ENCODE measurements around the gene MORN3. TPM values are rescaled to one million over a fixed set of nuclear protein-coding genes. Genes with fewer than 3 reads are reported as not detected.

The MORN3 gene
- total RNA-seq, 1 donor from 2014 or later = 1.2 TPM

- Mint-ChIP-seq H3K27ac (ENCODE audit: unreplicated experiment) (peak overlapping the region; percentile 100), H3K9me3 (ENCODE audit: unreplicated experiment) (peaks cover 33% of the 10 kb centered on the region), H3K36me3 (ENCODE audit: unreplicated experiment) (peaks cover 5% of the 10 kb centered on the region), H3K4me3 (ENCODE audit: unreplicated experiment) (peak overlapping the region; percentile 90), H3K27me3 (ENCODE audit: unreplicated experiment) (peaks cover 22% of the 10 kb centered on the region), H3K4me1 (ENCODE audit: low read depth, unreplicated experiment) (peaks cover 42% of the 10 kb centered on the region)
- no peak for TF ChIP-seq CTCF (IDR thresholded peaks at IDR 0.05; ENCODE audit: partially characterized antibody, unreplicated experiment)
- peak; percentile 27 for DNase-seq
Observed at GRCh38 chr12:121713793-121714192, 44.3 kb upstream of the MORN3 start.

GRCh38 chr12:121713257-121713777 lies 43.9 kb upstream of the MORN3 start:
- TF ChIP-seq CTCF (IDR thresholded peaks at IDR 0.05; ENCODE audit: partially characterized antibody, unreplicated experiment) = no peak
- H3K36me3 Mint-ChIP-seq (ENCODE audit: unreplicated experiment) = peaks cover 5% of the 10 kb centered on the region
- H3K27ac Mint-ChIP-seq (ENCODE audit: unreplicated experiment) = peak overlapping the region; percentile 100
- peak; percentile 78 for DNase-seq
- H3K27me3 Mint-ChIP-seq (ENCODE audit: unreplicated experiment) = peaks cover 20% of the 10 kb centered on the region
- H3K4me1 Mint-ChIP-seq (ENCODE audit: low read depth, unreplicated experiment) = peaks cover 37% of the 10 kb centered on the region
- peaks cover 30% of the 10 kb centered on the region for H3K9me3 Mint-ChIP-seq (ENCODE audit: unreplicated experiment)
- peak overlapping the region; percentile 90 for H3K4me3 Mint-ChIP-seq (ENCODE audit: unreplicated experiment)

- peak; percentile 91 for DNase-seq
- peak within 1 kb of the TSS; percentile 100 for H3K27ac Mint-ChIP-seq (ENCODE audit: unreplicated experiment)
- peaks cover 33% of the 10 kb centered on the region for H3K4me1 Mint-ChIP-seq (ENCODE audit: low read depth, unreplicated experiment)
- TF ChIP-seq CTCF (IDR thresholded peaks at IDR 0.05; ENCODE audit: partially characterized antibody, unreplicated experiment) = peak; percentile 20
- peak within 1 kb of the TSS; percentile 92 for H3K4me3 Mint-ChIP-seq (ENCODE audit: unreplicated experiment)
- peaks cover 21% of the 10 kb centered on the region for H3K27me3 Mint-ChIP-seq (ENCODE audit: unreplicated experiment)
- H3K9me3 Mint-ChIP-seq (ENCODE audit: unreplicated experiment) = peaks cover 27% of the 10 kb centered on the region
- peaks cover 5% of the 10 kb centered on the region for H3K36me3 Mint-ChIP-seq (ENCODE audit: unreplicated experiment)
Observed at GRCh38 chr12:121712461-121713256, 43.2 kb upstream of the MORN3 start, which contains the start of gene TMEM120B. Gene TMEM120B (plus strand): TSS chr12:121712752. CDS start chr12:121712896, 144 bp downstream.

- Mint-ChIP-seq H3K27ac (ENCODE audit: unreplicated experiment) (peak overlapping the region; percentile 94), H3K9me3 (ENCODE audit: unreplicated experiment) (peaks cover 24% of the 10 kb centered on the region), H3K36me3 (ENCODE audit: unreplicated experiment) (peaks cover 5% of the 10 kb centered on the region), H3K27me3 (ENCODE audit: unreplicated experiment) (peaks cover 21% of the 10 kb centered on the region), H3K4me1 (ENCODE audit: low read depth, unreplicated experiment) (peaks cover 29% of the 10 kb centered on the region), H3K4me3 (ENCODE audit: unreplicated experiment) (peak overlapping the region; percentile 92)
- peak; percentile 52 for DNase-seq
- no peak for TF ChIP-seq CTCF (IDR thresholded peaks at IDR 0.05; ENCODE audit: partially characterized antibody, unreplicated experiment)
Observed at GRCh38 chr12:121712190-121712460, 42.7 kb upstream of the MORN3 start.
